Activated naive CD4-positive, alpha-beta T cell treated with anti-CD3 and anti-CD28 coated beads, Interleukin-2, amount 50 U/mL, for 16 hours (primary cell): ENCODE measurements around the gene CHCHD4.
A peak's percentile ranks its signal among the peaks of the same experiment; 100 is the strongest.

Source experiments
- DNase-seq: peaks from one replicate; pipeline ENCODE4 v3.0.0-alpha.2; 2020

CHCHD4 gene

DNA sequence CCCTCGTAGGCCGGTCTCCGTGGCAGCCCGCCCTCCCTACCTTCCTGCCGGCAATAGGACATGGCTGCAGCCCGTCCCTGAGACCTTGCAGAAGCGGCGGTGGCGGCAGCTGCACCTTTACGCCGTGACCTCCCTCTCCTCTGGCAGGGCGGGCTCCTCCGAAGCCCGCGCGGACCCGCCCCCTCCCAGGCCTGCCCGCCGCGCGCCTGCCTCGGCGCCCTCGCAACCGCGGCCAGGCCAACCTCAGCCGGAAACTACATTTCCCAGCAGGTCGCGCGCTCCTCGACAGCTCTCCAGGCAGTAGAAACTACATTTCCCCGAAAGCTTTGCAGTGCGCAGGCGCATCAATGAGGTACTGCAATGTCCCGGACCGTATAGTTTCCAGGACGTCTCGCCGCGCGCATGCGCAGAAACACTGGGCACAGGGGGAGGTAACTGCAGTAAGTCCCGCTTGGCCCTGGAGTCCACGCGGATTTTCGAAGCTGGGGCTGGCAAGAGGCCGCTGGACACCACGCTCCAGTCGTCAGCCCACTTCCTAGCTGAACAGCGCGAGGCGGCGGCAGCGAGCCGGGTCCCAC, at the start of gene CHCHD4, which contains the start of gene TMEM43:
Gene CHCHD4, minus strand, starts transcription at position 256 of the 578 bp plus-strand sequence. Its CDS starts 194 bp downstream, at position 62.
Gene TMEM43, plus strand, starts transcription at position 438 of the 578 bp plus-strand sequence. CDS start 142 bp downstream, outside the sequence.
- peak; percentile 98 for DNase-seq

DNA sequence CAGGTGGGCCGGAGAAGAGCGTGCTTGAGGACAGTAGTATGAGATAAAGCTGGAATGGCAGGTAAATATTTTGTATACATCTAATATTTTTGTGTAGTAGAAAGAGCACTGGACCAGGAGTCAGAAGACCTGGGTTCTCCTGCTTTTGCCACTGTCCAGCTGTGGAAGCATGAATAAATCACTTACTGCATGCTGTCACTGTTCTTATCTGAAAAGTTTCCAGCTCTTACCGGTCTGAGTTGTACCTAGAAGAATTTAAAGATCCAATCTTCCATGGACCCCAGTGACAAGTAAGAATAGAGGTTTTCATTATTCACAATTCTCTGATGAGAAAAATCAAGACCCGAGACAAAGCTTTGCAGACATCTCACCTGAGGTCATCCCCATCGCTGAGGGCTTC, 47.8 kb upstream of the CHCHD4 start:
- no peak for DNase-seq

- DNase-seq, result no peak
Observed at GRCh38 chr3:14170531-14171159, 46.0 kb upstream of the CHCHD4 start.

GRCh38 chr3:14169871-14170270, 45.2 kb upstream of the CHCHD4 start:
- DNase-seq, result no peak

DNA sequence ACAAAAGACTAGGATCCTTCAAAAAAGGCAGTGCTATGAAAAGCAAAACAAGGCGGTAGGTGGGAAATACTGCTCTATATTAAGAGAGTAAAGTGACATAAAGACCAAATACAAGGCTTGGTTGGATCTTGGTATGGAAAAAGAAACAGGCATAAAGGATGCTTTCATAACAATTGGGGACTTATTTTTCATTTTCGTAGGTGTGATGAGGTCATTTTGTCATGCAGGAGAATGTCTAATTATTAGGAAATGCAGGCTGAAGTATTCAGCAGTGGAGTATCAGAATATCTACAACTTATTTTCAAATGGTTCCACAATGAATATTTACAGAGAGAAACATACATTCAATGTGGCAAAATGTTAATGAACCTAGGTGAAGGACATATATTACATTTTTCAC, 44.8 kb upstream of the CHCHD4 start:
- DNase-seq, result no peak

GRCh38 chr3:14166877-14167603, 42.4 kb upstream of the CHCHD4 start:
- DNase-seq, result no peak

DNA sequence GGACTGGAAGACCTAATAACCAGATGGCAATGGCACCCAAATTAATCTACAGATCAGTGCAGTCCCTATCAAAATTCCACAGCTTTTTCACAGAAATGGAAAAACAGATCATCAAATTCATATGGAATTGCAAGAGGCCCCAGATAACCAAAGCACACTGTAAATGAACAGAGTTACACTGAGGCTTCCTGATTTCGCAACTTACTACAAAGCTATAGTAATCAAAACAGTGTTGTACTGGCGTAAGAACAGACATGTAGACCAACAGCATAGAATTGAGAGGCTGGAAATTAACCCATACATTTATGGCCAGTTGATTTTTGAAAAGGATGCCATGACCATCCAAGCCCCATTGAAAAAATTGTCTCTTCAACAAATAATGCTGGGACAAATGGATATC, 37.5 kb upstream of the CHCHD4 start:
- no peak for DNase-seq

DNA sequence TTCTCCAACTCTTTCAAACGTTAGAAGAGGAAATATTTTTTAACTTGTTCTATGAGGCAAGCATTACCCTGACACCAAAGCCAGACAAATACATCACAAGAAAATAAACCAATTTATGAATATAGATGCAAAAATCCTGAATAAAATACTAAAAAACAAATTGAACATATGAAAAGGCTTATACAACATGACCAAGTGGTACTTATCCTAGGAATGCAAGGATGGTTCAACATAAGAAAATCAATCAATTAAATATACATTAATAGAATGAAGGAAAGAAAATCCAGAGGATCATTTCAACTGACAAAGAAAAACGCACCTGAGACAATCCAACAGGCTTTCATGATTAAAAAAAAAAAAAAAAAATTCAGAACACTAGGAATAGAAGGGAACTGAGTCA, 36.6 kb upstream of the CHCHD4 start:
- DNase-seq, result no peak

DNA sequence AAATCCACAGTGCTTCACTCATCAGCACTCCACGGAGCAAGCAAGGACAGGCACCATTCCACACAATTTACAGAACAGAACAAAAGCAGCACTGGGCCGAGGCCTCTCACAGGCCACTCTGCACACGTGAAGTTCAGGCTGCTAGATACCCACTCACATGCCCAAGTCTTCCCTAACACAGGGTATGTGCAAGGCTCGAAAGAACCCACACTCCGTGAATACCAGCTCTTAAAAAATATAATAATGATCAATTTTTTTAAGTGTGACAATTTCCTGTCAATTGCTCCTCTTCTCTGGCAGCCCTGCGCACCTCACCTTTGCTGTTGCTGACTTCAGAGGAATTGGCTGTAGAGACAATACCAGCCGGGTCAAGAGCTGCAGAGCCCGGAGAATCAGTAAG, 34.8 kb upstream of the CHCHD4 start:
- DNase-seq, result no peak

- DNase-seq, result no peak
Observed at GRCh38 chr3:14158370-14158769, 33.7 kb upstream of the CHCHD4 start.

- no peak for DNase-seq
Observed at GRCh38 chr3:14157951-14158350, 33.3 kb upstream of the CHCHD4 start.

- no peak for DNase-seq
Observed at GRCh38 chr3:14156843-14157561, 32.3 kb upstream of the CHCHD4 start.

GRCh38 chr3:14156201-14156600, 31.5 kb upstream of the CHCHD4 start:
- DNase-seq, result no peak

GRCh38 chr3:14154895-14155440, 30.3 kb upstream of the CHCHD4 start:
- DNase-seq, result no peak

GRCh38 chr3:14154276-14154675, 29.6 kb upstream of the CHCHD4 start:
- no peak for DNase-seq

- no peak for DNase-seq
Observed at GRCh38 chr3:14153663-14154062, 29.0 kb upstream of the CHCHD4 start.

DNA sequence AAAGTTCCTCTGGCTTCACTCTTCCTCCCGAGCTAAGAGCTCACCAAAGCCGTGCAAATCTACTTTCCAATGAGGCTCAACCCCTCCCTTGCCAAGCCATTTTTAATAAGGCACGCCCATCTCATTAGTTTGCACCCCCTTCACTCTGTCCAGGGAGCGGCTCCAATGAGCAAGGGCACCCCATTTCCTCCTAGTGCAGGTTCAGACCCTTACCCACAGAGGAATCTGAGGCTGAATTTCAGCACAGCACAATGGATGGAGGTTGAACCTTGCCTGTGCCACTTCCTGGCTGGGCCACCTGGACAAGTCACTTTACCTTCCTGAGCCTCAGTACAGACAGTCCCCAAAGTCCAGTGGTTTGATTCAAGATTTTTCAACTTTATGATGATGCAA, 28.3 kb upstream of the CHCHD4 start:
- no peak for DNase-seq

DNA sequence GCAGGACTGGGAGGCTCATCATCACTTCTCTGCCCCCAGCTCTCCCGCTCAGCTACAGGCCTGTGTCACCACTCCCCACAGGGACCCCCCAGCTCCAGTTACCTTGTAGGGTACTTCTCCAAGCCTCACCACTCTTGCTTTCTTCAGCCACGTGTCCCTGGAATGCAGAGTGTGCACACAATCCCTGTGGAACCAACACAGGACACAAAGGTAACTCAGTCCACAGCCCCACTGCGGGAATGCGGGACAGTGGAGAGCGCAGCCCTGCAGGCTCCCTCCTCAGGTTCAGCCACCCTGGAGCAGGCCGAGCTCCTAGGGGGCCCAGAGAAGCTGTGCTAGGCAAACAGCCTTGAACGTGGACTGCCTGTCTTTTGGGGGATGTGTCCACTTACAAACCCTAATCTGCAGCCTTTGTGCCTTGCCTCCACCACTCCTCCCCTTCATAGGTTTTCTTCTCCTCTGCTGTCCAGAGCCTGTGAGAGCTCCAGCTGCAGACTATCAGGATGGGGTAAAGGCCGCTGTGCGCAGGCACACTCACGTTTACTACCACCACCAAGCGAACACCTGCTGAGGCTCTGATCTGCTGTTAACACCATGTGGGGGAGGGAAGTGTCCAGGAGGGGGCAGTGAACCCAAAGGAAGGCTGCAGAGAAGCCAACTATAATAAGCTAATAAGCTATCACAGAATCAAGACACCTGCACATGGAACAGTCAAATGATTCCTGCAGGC, 27.7 kb upstream of the CHCHD4 start:
- DNase-seq, result no peak

GRCh38 chr3:14151471-14152083, 26.9 kb upstream of the CHCHD4 start:
- no peak for DNase-seq

GRCh38 chr3:14150491-14151230, 26.0 kb upstream of the CHCHD4 start:
- no peak for DNase-seq

- no peak for DNase-seq
Observed at GRCh38 chr3:14150078-14150477, 25.4 kb upstream of the CHCHD4 start.
